HL-60 (cell line): ENCODE results near the gene HCFC1.

Experiments
- DNase-seq, 2 experiments: peaks; one replicate each; pipeline ENCODE4 v3.0.0-alpha.2; 2010 to 2020; ENCODE audit warnings: low read depth in 1 of 2, low spot score in 1 of 2
- H3K27ac ChIP-seq: fragments of 250-450 bp; sonication (Bioruptor Pico); replicated peaks from 2 replicates; pipeline ENCODE4 v1.5.1; 2020; ENCODE audit warnings: mild to moderate bottlenecking, moderate library complexity
- H3K27me3 ChIP-seq: fragments of 250-450 bp; sonication (Bioruptor Pico); 2 replicates; pipeline ENCODE4 v1.5.1; 2021; ENCODE audit warnings: mild to moderate bottlenecking, moderate library complexity; ENCODE audit not compliant: insufficient read depth, poor library complexity, severe bottlenecking
- H3K4me3 ChIP-seq: replicated peaks from 2 replicates; pipeline ENCODE4 v1.5.1; 2011; ENCODE audit warnings: mild to moderate bottlenecking, control low read depth, low read length; ENCODE audit not compliant: insufficient read depth
- GABPA ChIP-seq: IDR thresholded peaks from 2 replicates; pipeline ENCODE4 v1.6.1; 2012; ENCODE audit warnings: low read depth
- POLR2AphosphoS5 ChIP-seq: IDR thresholded peaks from 2 replicates; pipeline ENCODE4 v1.6.1; 2012; ENCODE audit warnings: low read depth
- REST ChIP-seq: IDR thresholded peaks from 2 replicates; pipeline ENCODE4 v1.6.1; 2012; ENCODE audit warnings: low read depth; ENCODE audit not compliant: insufficient replicate concordance
- SPI1 ChIP-seq: IDR thresholded peaks from 2 replicates; pipeline ENCODE4 v1.6.1; 2012; ENCODE audit warnings: low read depth, mild to moderate bottlenecking, borderline replicate concordance
- TF ChIP-seq, protein P1 (sequence below): IDR thresholded peaks from one replicate; pipeline ENCODE4 v1.5.1; 2011; ENCODE audit warnings: low read length, control low read depth, inconsistent platforms; ENCODE audit not compliant: insufficient read depth

HCFC1 gene

GRCh38 chrX:153991013-153991580 lies 19.5 kb upstream of the HCFC1 start:
- TF ChIP-seq REST (no peak), SPI1 (no peak), GABPA (no peak), POLR2AphosphoS5 (no peak)
- TF ChIP-seq, protein P1, sequence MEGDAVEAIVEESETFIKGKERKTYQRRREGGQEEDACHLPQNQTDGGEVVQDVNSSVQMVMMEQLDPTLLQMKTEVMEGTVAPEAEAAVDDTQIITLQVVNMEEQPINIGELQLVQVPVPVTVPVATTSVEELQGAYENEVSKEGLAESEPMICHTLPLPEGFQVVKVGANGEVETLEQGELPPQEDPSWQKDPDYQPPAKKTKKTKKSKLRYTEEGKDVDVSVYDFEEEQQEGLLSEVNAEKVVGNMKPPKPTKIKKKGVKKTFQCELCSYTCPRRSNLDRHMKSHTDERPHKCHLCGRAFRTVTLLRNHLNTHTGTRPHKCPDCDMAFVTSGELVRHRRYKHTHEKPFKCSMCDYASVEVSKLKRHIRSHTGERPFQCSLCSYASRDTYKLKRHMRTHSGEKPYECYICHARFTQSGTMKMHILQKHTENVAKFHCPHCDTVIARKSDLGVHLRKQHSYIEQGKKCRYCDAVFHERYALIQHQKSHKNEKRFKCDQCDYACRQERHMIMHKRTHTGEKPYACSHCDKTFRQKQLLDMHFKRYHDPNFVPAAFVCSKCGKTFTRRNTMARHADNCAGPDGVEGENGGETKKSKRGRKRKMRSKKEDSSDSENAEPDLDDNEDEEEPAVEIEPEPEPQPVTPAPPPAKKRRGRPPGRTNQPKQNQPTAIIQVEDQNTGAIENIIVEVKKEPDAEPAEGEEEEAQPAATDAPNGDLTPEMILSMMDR: no peak

DNA sequence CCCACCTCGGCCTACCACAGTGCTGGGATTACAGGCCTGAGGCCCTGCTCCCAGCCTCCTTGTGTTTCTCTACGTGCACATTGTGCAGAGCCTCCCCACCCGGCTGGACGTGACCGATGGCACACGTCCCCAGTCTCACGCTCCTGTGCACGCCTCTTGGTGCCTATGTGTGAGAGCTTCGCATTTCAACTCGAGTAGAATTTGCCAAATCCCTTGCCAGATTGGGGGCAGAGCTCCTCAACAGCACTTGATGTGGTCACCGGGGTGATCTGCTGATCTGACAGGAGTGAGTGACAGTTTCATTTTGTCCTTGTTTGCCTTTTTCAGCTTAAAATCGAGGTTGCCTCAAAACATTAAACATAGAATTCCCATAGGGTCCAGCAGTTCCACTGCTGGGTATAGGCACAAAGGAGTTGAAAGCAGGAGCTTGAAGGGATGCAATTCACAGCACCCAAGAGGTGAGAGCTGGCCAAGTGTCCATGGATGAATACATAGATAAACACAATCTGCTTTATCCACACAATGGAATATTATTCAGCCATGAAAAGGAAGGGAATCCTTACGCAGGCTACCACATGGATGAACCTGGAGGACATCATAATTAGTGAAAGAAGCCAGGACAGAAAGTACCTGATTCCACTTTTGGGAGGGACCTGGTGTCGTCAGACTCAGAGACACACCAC lies 18.5 kb upstream of the HCFC1 start:
- no peak overlapping the region for H3K4me3 ChIP-seq
- H3K27ac ChIP-seq: no peak overlapping the region
- no peak for DNase-seq
- no peak for TF ChIP-seq SPI1
- no peak for TF ChIP-seq REST
- no peak for TF ChIP-seq POLR2AphosphoS5
- TF ChIP-seq, protein P1: no peak
- TF ChIP-seq GABPA: no peak
- no peaks in the 10 kb centered on the region for H3K27me3 ChIP-seq

More at GRCh38 chrX:153991013-153991580, 19.5 kb upstream of the HCFC1 start:
- H3K27me3 ChIP-seq: no peaks in the 10 kb centered on the region
- no peak for DNase-seq
- no peak overlapping the region for H3K4me3 ChIP-seq
- no peak overlapping the region for H3K27ac ChIP-seq

- no peak for DNase-seq
- Histone ChIP-seq H3K27ac (no peak overlapping the region), H3K27me3 (no peaks in the 10 kb centered on the region), H3K4me3 (no peak overlapping the region)
- TF ChIP-seq, protein P1: no peak
- TF ChIP-seq GABPA (no peak), REST (no peak), POLR2AphosphoS5 (no peak), SPI1 (no peak)
Observed at GRCh38 chrX:153988493-153988892, 16.9 kb upstream of the HCFC1 start.
